ENCODE data around the gene BRAF.

Gene BRAF

DNA sequence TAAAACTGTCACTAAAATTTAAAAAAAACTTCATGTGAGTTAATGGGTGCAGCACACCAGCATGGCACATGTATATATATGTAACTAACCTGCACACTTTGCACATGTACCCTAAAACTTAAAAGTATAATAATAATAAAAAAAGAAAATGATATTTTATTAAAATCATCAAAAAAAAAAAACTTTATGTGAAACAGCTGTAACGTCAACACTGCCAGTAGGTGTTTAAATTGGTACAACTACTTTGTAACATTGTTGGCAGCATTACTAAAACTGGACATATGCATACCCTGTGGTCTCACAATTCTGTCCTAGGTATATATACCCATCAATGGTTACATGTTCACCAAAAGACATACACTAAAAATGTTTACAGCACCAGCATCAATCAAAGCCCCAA, 146.2 kb downstream of the BRAF start:
- H3K4me2 ChIP-seq (ENCODE audit: low read depth, low read length, poor library complexity, severe bottlenecking), result no peak overlapping the region
- H3K4me3 ChIP-seq (ENCODE audit: insufficient read depth, low read length, poor library complexity, severe bottlenecking), result no peak overlapping the region
- no peak overlapping the region for H3K27ac ChIP-seq (ENCODE audit: low read depth, low read length)
- no peak overlapping the region for H2AFZ ChIP-seq (ENCODE audit: low read depth, low read length, severe bottlenecking)
- TF ChIP-seq EZH2phosphoT487 (conservative IDR thresholded peaks at IDR 0.05; ENCODE audit: low read length), result no peak
- TF ChIP-seq, protein P1, sequence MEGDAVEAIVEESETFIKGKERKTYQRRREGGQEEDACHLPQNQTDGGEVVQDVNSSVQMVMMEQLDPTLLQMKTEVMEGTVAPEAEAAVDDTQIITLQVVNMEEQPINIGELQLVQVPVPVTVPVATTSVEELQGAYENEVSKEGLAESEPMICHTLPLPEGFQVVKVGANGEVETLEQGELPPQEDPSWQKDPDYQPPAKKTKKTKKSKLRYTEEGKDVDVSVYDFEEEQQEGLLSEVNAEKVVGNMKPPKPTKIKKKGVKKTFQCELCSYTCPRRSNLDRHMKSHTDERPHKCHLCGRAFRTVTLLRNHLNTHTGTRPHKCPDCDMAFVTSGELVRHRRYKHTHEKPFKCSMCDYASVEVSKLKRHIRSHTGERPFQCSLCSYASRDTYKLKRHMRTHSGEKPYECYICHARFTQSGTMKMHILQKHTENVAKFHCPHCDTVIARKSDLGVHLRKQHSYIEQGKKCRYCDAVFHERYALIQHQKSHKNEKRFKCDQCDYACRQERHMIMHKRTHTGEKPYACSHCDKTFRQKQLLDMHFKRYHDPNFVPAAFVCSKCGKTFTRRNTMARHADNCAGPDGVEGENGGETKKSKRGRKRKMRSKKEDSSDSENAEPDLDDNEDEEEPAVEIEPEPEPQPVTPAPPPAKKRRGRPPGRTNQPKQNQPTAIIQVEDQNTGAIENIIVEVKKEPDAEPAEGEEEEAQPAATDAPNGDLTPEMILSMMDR (IDR thresholded peaks at IDR 0.05; ENCODE audit: insufficient read depth, low read length, poor library complexity, severe bottlenecking), result no peak
- H3K36me3 ChIP-seq (ENCODE audit: low read length), result peaks cover 4% of the 10 kb centered on the region; the same call in 1 of the 2 replicates
- no peaks in the 10 kb centered on the region for H3K79me2 ChIP-seq (ENCODE audit: insufficient read depth, low read length)
- no peaks in the 10 kb centered on the region; the same call in 1 of the 2 replicates for H4K20me1 ChIP-seq (ENCODE audit: low read depth, low read length)
- no peaks in the 10 kb centered on the region for H3K9me2 ChIP-seq (replicated peaks; ENCODE audit: insufficient read depth, low read length)
- no peak overlapping the region for H3K9ac ChIP-seq (ENCODE audit: low read length)
- no peaks in the 10 kb centered on the region for H3K9me3 ChIP-seq (ENCODE audit: insufficient read depth, low read length)
- H3F3A ChIP-seq (ENCODE audit: insufficient read depth), result no peaks in the 10 kb centered on the region
- no peaks in the 10 kb centered on the region for H3K27me3 ChIP-seq (ENCODE audit: low read length)

DNA sequence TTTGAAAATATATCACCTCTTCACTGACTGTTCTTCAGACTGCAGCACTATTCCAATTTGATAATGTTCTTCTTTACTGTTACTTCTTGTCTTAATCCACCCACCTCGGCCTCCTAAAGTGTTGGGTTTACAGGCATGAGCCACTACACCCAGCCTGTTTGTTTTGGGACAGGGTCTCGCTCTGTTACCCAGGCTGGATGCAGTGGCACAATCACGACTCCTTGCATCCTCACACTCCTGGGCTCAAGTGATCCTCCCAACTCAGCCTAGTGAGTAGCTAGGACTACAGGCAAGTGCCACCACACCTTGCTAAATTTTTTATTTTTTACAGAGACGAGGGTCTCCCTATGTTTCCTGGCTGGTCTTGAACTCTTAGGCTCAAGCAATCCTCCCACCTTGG, 150.4 kb downstream of the BRAF start:
- no peaks in the 10 kb centered on the region for H3F3A ChIP-seq (ENCODE audit: insufficient read depth)
- no peaks in the 10 kb centered on the region for H3K9me3 ChIP-seq (ENCODE audit: insufficient read depth, low read length)
- H3K4me2 ChIP-seq (ENCODE audit: low read depth, low read length, poor library complexity, severe bottlenecking), result no peak overlapping the region
- H2AFZ ChIP-seq (ENCODE audit: low read depth, low read length, severe bottlenecking), result no peak overlapping the region
- H4K20me1 ChIP-seq (ENCODE audit: low read depth, low read length), result no peaks in the 10 kb centered on the region; the same call in 1 of the 2 replicates
- H3K4me3 ChIP-seq (ENCODE audit: insufficient read depth, low read length, poor library complexity, severe bottlenecking), result no peak overlapping the region
- H3K27me3 ChIP-seq (ENCODE audit: low read length), result no peaks in the 10 kb centered on the region
- no peaks in the 10 kb centered on the region for H3K79me2 ChIP-seq (ENCODE audit: insufficient read depth, low read length)
- H3K9ac ChIP-seq (ENCODE audit: low read length), result no peak overlapping the region
- H3K36me3 ChIP-seq (ENCODE audit: low read length), result no peaks in the 10 kb centered on the region; the same call in 1 of the 2 replicates
- TF ChIP-seq EZH2phosphoT487 (conservative IDR thresholded peaks at IDR 0.05; ENCODE audit: low read length), result no peak
- no peaks in the 10 kb centered on the region for H3K9me2 ChIP-seq (replicated peaks; ENCODE audit: insufficient read depth, low read length)
- no peak overlapping the region for H3K27ac ChIP-seq (ENCODE audit: low read depth, low read length)

DNA sequence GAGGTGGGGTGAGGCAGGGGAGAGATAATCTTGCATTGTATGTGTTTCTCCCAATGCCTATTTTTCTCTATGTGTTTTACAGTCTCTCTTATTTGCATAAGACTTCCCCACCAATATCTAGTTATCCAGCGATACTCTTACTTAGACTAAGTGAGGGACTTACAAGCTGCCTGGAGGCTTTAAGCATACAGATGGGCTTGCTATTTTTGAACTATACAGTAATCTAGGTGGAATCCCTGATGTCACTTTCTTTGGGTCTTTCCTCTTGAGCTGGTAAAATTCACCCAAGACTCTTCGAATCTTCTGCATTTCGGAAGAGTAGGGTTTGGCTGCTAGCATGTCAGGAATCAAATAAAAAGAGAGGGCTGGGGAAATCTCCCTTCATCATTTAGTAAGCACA, 151.6 kb downstream of the BRAF start:
- no peak overlapping the region for H3K27ac ChIP-seq (ENCODE audit: low read depth, low read length)
- no peak overlapping the region for H3K4me2 ChIP-seq (ENCODE audit: low read depth, low read length, poor library complexity, severe bottlenecking)
- H3K79me2 ChIP-seq (ENCODE audit: insufficient read depth, low read length), result no peaks in the 10 kb centered on the region
- no peaks in the 10 kb centered on the region; the same call in 1 of the 2 replicates for H3K36me3 ChIP-seq (ENCODE audit: low read length)
- no peaks in the 10 kb centered on the region; the same call in 1 of the 2 replicates for H4K20me1 ChIP-seq (ENCODE audit: low read depth, low read length)
- no peaks in the 10 kb centered on the region for H3K27me3 ChIP-seq (ENCODE audit: low read length)
- no peaks in the 10 kb centered on the region for H3K9me2 ChIP-seq (replicated peaks; ENCODE audit: insufficient read depth, low read length)
- no peaks in the 10 kb centered on the region for H3F3A ChIP-seq (ENCODE audit: insufficient read depth)
- H3K9ac ChIP-seq (ENCODE audit: low read length), result no peak overlapping the region
- H2AFZ ChIP-seq (ENCODE audit: low read depth, low read length, severe bottlenecking), result no peak overlapping the region
- TF ChIP-seq, protein P1 (IDR thresholded peaks at IDR 0.05; ENCODE audit: insufficient read depth, low read length, poor library complexity, severe bottlenecking), result no peak
- TF ChIP-seq EZH2phosphoT487 (conservative IDR thresholded peaks at IDR 0.05; ENCODE audit: low read length), result no peak
- H3K9me3 ChIP-seq (ENCODE audit: insufficient read depth, low read length), result no peaks in the 10 kb centered on the region
- no peak overlapping the region for H3K4me3 ChIP-seq (ENCODE audit: insufficient read depth, low read length, poor library complexity, severe bottlenecking)

DNA sequence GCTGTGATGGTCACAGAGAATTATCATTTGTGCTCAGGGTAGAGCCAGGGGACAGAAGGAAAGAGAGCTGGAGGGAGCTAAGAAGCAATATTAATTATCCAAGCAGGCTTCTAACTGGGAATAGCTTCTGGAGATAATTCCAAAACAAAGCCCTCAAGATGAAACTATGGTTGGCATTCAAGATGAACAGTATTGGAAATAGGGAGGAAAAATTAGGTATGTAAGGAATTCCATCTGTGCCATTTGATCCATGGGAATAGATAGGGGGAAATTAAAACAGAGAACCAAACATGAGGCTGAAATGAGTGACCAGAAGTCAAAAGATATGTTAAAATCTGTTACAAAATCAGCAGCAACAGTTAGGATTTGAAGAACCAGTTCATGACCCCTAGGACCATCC, 152.9 kb downstream of the BRAF start:
- Histone ChIP-seq H3K27me3 (ENCODE audit: low read length) (no peaks in the 10 kb centered on the region), H3F3A (ENCODE audit: insufficient read depth) (no peaks in the 10 kb centered on the region), H3K9ac (ENCODE audit: low read length) (no peak overlapping the region), H4K20me1 (ENCODE audit: low read depth, low read length) (no peaks in the 10 kb centered on the region), H3K9me2 (replicated peaks; ENCODE audit: insufficient read depth, low read length) (no peaks in the 10 kb centered on the region), H2AFZ (ENCODE audit: low read depth, low read length, severe bottlenecking) (no peak overlapping the region), H3K79me2 (ENCODE audit: insufficient read depth, low read length) (no peaks in the 10 kb centered on the region), H3K4me2 (ENCODE audit: low read depth, low read length, poor library complexity, severe bottlenecking) (no peak overlapping the region), H3K36me3 (ENCODE audit: low read length) (no peaks in the 10 kb centered on the region; the same call in 1 of the 2 replicates), H3K9me3 (ENCODE audit: insufficient read depth, low read length) (no peaks in the 10 kb centered on the region), H3K4me3 (ENCODE audit: insufficient read depth, low read length, poor library complexity, severe bottlenecking) (no peak overlapping the region), H3K27ac (ENCODE audit: low read depth, low read length) (no peak overlapping the region)
- no peak for TF ChIP-seq EZH2phosphoT487 (conservative IDR thresholded peaks at IDR 0.05; ENCODE audit: low read length)
- TF ChIP-seq, protein P1 (IDR thresholded peaks at IDR 0.05; ENCODE audit: insufficient read depth, low read length, poor library complexity, severe bottlenecking), result no peak

All from SU-DHL-6 (cell line).